Adrenal gland (tissue), 12 donors: ENCODE results near the gene PIP5K1C. TPM values are rescaled to one million over a fixed set of nuclear protein-coding genes. Genes with fewer than 3 reads are reported as not detected.
A peak's percentile ranks its signal among the peaks of the same experiment; 100 is the strongest.

Experiments used
- DNase-seq, 7 donors: peaks; one replicate each; pipeline ENCODE4 v3.0.0-alpha.2; 2019 to 2020
- H3K27ac ChIP-seq, 5 donors: fragments of 200-600 bp; sonication (generic) in 4 of 5; 1 replicate in 3 of 5; 2 replicates in 2 of 5; pipeline versions ENCODE4 v1.5.1 to v1.8.0; 2016 to 2020; ENCODE audit warnings: mild to moderate bottlenecking in 1 of 5
- H3K27me3 ChIP-seq: fragments of 200-600 bp; 2 replicates; pipeline ENCODE4 v1.8.0; 2021
- H3K36me3 ChIP-seq, 2 donors: fragments of 200-600 bp; replicated peaks in 1 of 2; 1 replicate in 1 of 2; 2 replicates in 1 of 2; pipeline versions ENCODE4 v1.5.1 to v1.8.0; 2018 to 2022
- H3K4me1 ChIP-seq, 2 donors: fragments of 200-600 bp; replicated peaks in 1 of 2; 1 replicate in 1 of 2; 2 replicates in 1 of 2; pipeline versions ENCODE4 v1.5.1 to v1.8.0; 2018 to 2021
- H3K4me3 ChIP-seq, 4 donors: fragments of 200-600 bp; sonication (generic) in 3 of 4; one replicate each; pipeline ENCODE4 v1.5.1; 2016 to 2018
- H3K9me3 ChIP-seq, 3 donors: fragments of 200-600 bp; sonication (generic) in 1 of 3; replicated peaks in 1 of 3; 1 replicate in 2 of 3; 2 replicates in 1 of 3; pipeline versions ENCODE4 v1.5.1 to v1.8.0; 2016 to 2021
- POLR2A ChIP-seq, 2 donors: fragments of 450-650 bp; IDR thresholded peaks; one replicate each; pipeline ENCODE4 v1.6.1; 2017; ENCODE audit warnings: antibody characterized with exemption in 2 of 2, mild to moderate bottlenecking in 2 of 2, moderate library complexity in 1 of 2
- WGBS, 4 donors: extraction: QIAGEN DNeasy Blood & Tissue Kit in 2 of 4; methylation state at CpG; one replicate each; pipeline versions ENCODE4 v1.1.5 to v1.1.7; 2013 to 2017; 5-methylcytosine and 5-hydroxymethylcytosine counted together
- intact Hi-C, 2 donors: fragments of 100-400 bp; cut with DNase I; formaldehyde crosslinking; loops; one replicate each; pipeline versions ENCODE4 v1.14.1 to v1.15.0; 2022 to 2023
- polyA plus RNA-seq, 3 donors: library from polyadenylated mRNA; stranded (reverse); fragments of 200-250 nt in 2 of 3; fragments of 350-450 nt in 1 of 3; fragmentation: Illumina TruSeq in 1 of 3; extraction: RNeasy Lipid Tissue Mini Kit (QIAGEN cat#74804) in 1 of 3; gene quantifications; one replicate each; pipeline ENCODE4 v1.2.3, GENCODE V29; 2013 to 2014
- total RNA-seq, 9 donors: library from RNA; depleted of rRNA in 4 of 9; stranded (reverse); fragments of >200 nt in 4 of 9; fragments of 120-200 nt in 1 of 9; fragmentation: NEBNext Ultra II Directional in 1 of 9; extraction: Animal tissue kit (Norgen Biotek cat#: 25700) in 1 of 9; gene quantifications; one replicate each; pipeline versions ENCODE4 v1.1.0 to v1.2.4, GENCODE V29; 2013 to 2023
- TF ChIP-seq, protein P1 (sequence below), 6 experiments: fragments of 450-650 bp in 4 of 6; fragments of 200-600 bp in 2 of 6; sonication (generic) in 1 of 6; IDR thresholded peaks; 1 replicate in 5 of 6; 2 replicates in 1 of 6; pipeline versions ENCODE4 v1.5.1 to v1.8.0; 2016 to 2021; ENCODE audit warnings: antibody characterized with exemption in 6 of 6, mild to moderate bottlenecking in 2 of 6, moderate library complexity in 1 of 6
- donor health status: healthy with polysubstance abuse.
- donor health status: Bipolar disorder and iron deficiency.
- donor health status: DM: yes; HTN: yes; CAD: no.
- donor health status: DM: no; HTN: no; CAD: no.
- donor health status: DM: no; HTN: no; CAD: no.
- donor health status: DM: yes; HTN: yes; CAD: no.

Gene PIP5K1C
- total and polyA plus RNA-seq, 12 donors, result 4.0 to 44.7 (median 31.0) TPM

DNA sequence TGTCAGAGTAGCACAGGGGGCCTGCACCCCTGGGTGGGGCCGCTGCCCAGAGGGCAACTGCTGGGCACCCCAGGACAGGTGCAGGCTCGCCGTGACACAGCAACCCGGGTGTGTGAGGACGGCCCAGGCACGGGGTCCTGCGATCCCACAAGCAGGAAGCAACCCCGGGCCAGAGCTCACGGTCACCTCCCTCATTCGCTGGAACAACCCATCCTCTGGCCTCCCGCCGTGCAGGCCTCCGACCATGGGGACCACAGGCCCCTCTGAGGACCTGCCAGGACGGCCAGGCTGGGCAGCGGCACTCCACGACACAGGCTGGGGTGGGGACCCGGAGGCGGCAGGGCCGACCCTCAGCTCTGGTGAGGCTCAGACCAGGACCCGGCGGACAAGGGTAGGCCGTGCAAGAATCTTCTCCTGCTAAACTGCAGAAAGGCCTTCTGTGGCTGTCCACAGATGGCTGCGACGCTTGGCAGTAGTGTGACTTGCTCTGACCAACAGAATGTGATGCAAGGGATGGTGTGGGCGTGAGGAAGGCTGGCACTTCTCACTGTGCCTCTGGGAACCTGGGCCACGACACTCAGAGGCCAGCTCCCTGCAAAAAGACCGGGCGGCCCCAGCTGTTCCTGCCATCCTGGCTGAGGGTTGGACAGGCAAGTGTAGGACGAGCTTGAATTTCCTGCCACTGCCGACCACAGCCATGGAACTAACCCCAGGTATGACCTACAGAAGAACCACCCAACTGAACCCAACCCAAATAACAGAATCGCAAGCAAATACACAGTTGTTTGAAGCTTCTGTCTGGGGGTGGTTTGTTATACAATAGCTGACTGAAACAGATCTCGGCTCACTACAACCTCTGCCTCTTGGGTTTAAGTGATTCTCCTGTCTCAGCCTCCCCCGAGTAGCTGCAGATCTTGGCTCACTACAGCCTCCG is 26.5 kb downstream of the PIP5K1C start:
- Histone ChIP-seq H3K4me3 (no peak overlapping the region), H3K27ac (peak overlapping the region in 1 of 5 donors; percentile 95), H3K4me1 (peaks cover 4 to 36% of the 10 kb centered on the region in 2 donors), H3K9me3 (no peaks in the 10 kb centered on the region), H3K36me3 (no peaks in the 10 kb centered on the region), H3K27me3 (no peaks in the 10 kb centered on the region)
- intact Hi-C loops, result no loop called here
- no peak for TF ChIP-seq POLR2A (IDR thresholded peaks at IDR 0.05)
- TF ChIP-seq, protein P1, sequence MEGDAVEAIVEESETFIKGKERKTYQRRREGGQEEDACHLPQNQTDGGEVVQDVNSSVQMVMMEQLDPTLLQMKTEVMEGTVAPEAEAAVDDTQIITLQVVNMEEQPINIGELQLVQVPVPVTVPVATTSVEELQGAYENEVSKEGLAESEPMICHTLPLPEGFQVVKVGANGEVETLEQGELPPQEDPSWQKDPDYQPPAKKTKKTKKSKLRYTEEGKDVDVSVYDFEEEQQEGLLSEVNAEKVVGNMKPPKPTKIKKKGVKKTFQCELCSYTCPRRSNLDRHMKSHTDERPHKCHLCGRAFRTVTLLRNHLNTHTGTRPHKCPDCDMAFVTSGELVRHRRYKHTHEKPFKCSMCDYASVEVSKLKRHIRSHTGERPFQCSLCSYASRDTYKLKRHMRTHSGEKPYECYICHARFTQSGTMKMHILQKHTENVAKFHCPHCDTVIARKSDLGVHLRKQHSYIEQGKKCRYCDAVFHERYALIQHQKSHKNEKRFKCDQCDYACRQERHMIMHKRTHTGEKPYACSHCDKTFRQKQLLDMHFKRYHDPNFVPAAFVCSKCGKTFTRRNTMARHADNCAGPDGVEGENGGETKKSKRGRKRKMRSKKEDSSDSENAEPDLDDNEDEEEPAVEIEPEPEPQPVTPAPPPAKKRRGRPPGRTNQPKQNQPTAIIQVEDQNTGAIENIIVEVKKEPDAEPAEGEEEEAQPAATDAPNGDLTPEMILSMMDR (IDR thresholded peaks at IDR 0.05), result no peak
- WGBS, 4 donors, result 95 to 98% (median 96%) methylated on average over 20 to 34 of the region's 34 CpGs
- no peak for DNase-seq

DNA sequence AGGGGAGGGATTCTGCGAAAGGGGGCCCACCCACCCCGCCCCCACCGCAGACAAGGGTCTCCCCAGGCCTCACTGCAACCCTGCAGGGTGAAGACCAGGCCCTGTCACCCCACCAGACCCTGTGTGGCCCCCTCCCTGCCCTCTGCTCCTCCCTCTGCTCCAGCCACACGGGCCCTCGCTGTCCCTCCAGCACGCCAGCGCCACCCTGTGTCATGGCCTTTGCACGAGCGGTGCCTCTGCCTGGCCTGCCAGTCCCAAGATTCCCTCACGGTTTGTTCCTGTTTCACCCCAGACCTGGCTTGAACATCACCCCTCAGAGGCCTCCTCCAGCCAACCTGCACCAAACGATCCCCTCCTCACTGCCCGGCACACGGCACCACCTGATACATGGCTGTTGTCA is 27.3 kb downstream of the PIP5K1C start:
- Histone ChIP-seq H3K4me3 (no peak overlapping the region), H3K9me3 (no peaks in the 10 kb centered on the region), H3K4me1 (peaks cover 4 to 36% of the 10 kb centered on the region in 2 donors), H3K27ac (peak overlapping the region in 1 of 5 donors; percentile 95), H3K27me3 (no peaks in the 10 kb centered on the region), H3K36me3 (no peaks in the 10 kb centered on the region)
- TF ChIP-seq, protein P1 (IDR thresholded peaks at IDR 0.05), result no peak
- TF ChIP-seq POLR2A (IDR thresholded peaks at IDR 0.05), result no peak
- 90 to 94% (median 92%) methylated on average over 5 to 13 of the region's 13 CpGs for WGBS, 4 donors
- intact Hi-C loops, result no loop called here
- no peak for DNase-seq

- intact Hi-C loops, result no loop called here
- 88 to 97% (median 94%) methylated on average over 5 to 8 of the region's 8 CpGs for WGBS, 4 donors
- DNase-seq, result no peak
- Histone ChIP-seq H3K36me3 (no peaks in the 10 kb centered on the region), H3K9me3 (no peaks in the 10 kb centered on the region), H3K27ac (peak overlapping the region in 2 of 5 donors; percentile 90 to 95), H3K4me1 (peaks cover 4 to 36% of the 10 kb centered on the region in 2 donors), H3K27me3 (no peaks in the 10 kb centered on the region), H3K4me3 (no peak overlapping the region)
- TF ChIP-seq, protein P1 (IDR thresholded peaks at IDR 0.05), result no peak
- TF ChIP-seq POLR2A (IDR thresholded peaks at IDR 0.05), result no peak
Observed at GRCh38 chr19:3672575-3672948, 27.7 kb downstream of the PIP5K1C start.

GRCh38 chr19:3671680-3672574 is 28.3 kb downstream of the PIP5K1C start:
- H3K9me3 ChIP-seq, result no peaks in the 10 kb centered on the region
- peak overlapping the region in 4 of 5 donors; percentile 49 to 95 (median 70) for H3K27ac ChIP-seq
- H3K27me3 ChIP-seq, result no peaks in the 10 kb centered on the region
- no peak for TF ChIP-seq POLR2A (IDR thresholded peaks at IDR 0.05)
- TF ChIP-seq, protein P1 (IDR thresholded peaks at IDR 0.05), result peak in 1 of 6 experiments; percentile 13
- no peak overlapping the region for H3K4me3 ChIP-seq
- intact Hi-C loops, result no loop called here
- H3K4me1 ChIP-seq, result peaks cover 4 to 36% of the 10 kb centered on the region in 2 donors
- DNase-seq, result no peak
- H3K36me3 ChIP-seq, result no peaks in the 10 kb centered on the region
- 53 to 66% (median 59%) methylated on average over 14 to 40 of the region's 40 CpGs for WGBS, 4 donors
